BLaER1 treated with 17β-estradiol and CSF1 and Interleukin-3, amounts not matched to agents 10 nM and 100 nM (cell line): ENCODE data around the gene HRH2.
"Not testable (repeated sequence)": the region's sequence is repeated elsewhere in the genome, so short reads cannot be mapped to it uniquely, and the experiment has no call there.

ENCODE experiments used
- H3K27ac ChIP-seq, 11 experiments: shearing (Covaris generic); formaldehyde crosslinking; 2 replicates each; pipeline ENCODE4 v1.8.1; 2022
- H3K27me3 ChIP-seq, 11 experiments: shearing (Covaris generic); formaldehyde crosslinking; 2 replicates each; pipeline ENCODE4 v1.8.1; 2022
- H3K36me3 ChIP-seq, 11 experiments: shearing (Covaris generic); formaldehyde crosslinking; 2 replicates each; pipeline ENCODE4 v1.8.1; 2022
- H3K4me1 ChIP-seq, 10 experiments: shearing (Covaris generic); formaldehyde crosslinking; 2 replicates each; pipeline ENCODE4 v1.8.1; 2022
- H3K4me2 ChIP-seq, 11 experiments: shearing (Covaris generic); formaldehyde crosslinking; 2 replicates each; pipeline ENCODE4 v1.8.1; 2022
- H3K4me3 ChIP-seq, 10 experiments: shearing (Covaris generic); formaldehyde crosslinking; 2 replicates each; pipeline ENCODE4 v1.8.1; 2022
- H3K9ac ChIP-seq, 11 experiments: shearing (Covaris generic); formaldehyde crosslinking; 2 replicates each; pipeline ENCODE4 v1.8.1; 2022
- H3K9me3 ChIP-seq, 11 experiments: shearing (Covaris generic); formaldehyde crosslinking; replicated peaks in 1 of 11; 2 replicates each; pipeline ENCODE4 v1.8.1; 2022
- H4K20me1 ChIP-seq, 11 experiments: shearing (Covaris generic); formaldehyde crosslinking; 2 replicates each; pipeline ENCODE4 v1.8.1; 2022
- Cebpa-rat ChIP-seq, 11 experiments: shearing (Covaris generic); IDR thresholded peaks; 2 replicates each; pipeline ENCODE4 v1.8.1; 2022

HRH2 gene

GRCh38 chr5:175715627-175716522 lies 58.0 kb downstream of the HRH2 start:
- no peak overlapping the region for H3K4me2 ChIP-seq
- H3K27ac ChIP-seq = no peak overlapping the region
- TF ChIP-seq Cebpa-rat (IDR thresholded peaks at IDR 0.05) = no peak
- no peak overlapping the region for H3K4me3 ChIP-seq
- H3K27me3 ChIP-seq = no peaks in the 10 kb centered on the region; a peak in 1 of 22 replicates
- no peaks in the 10 kb centered on the region; a peak in 2 of 22 replicates for H4K20me1 ChIP-seq
- no peak overlapping the region for H3K9ac ChIP-seq
- peaks cover 21 to 45% (median 33%) of the 10 kb centered on the region in 11 experiments; a peak in 21 of 22 replicates for H3K9me3 ChIP-seq
- H3K4me1 ChIP-seq = peaks cover 3 to 17% (median 15%) of the 10 kb centered on the region in 10 experiments; a peak in 16 of 20 replicates
- H3K36me3 ChIP-seq = peaks cover 0 to 16% (median 0%) of the 10 kb centered on the region in 11 experiments; a peak in 4 of 22 replicates

DNA sequence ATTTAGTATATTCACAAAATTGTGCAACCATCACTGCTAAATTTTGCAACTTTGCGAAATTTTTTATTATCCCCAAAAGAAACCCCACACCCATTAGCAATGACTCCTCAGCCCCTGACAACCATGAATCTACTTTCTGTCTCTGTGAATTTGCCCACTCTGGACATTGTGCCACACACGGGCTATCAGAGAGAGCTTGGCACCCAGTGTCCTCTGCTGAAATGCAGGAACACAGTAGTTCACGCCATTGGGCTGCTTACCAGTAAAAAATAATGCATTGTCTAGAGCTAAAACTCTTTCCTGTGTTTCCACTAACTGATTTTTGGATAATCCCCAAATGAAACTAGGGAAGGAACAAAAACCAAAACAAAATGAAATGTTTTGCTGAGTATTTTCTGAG lies 60.0 kb downstream of the HRH2 start:
- H3K27ac ChIP-seq = no peak overlapping the region
- no peak overlapping the region for H3K9ac ChIP-seq
- H3K4me3 ChIP-seq = no peak overlapping the region
- H3K27me3 ChIP-seq = no peaks in the 10 kb centered on the region; a peak in 1 of 22 replicates
- H3K4me2 ChIP-seq = no peak overlapping the region
- H3K9me3 ChIP-seq = peaks cover 21 to 45% (median 33%) of the 10 kb centered on the region in 11 experiments; a peak in 21 of 22 replicates
- no peaks in the 10 kb centered on the region for H4K20me1 ChIP-seq
- no peak for TF ChIP-seq Cebpa-rat (IDR thresholded peaks at IDR 0.05)
- H3K4me1 ChIP-seq = peaks cover 0 to 7% (median under 1%) of the 10 kb centered on the region in 10 experiments; a peak in 12 of 20 replicates
- peaks cover 0 to 12% (median 0%) of the 10 kb centered on the region in 11 experiments; a peak in 4 of 22 replicates for H3K36me3 ChIP-seq

DNA sequence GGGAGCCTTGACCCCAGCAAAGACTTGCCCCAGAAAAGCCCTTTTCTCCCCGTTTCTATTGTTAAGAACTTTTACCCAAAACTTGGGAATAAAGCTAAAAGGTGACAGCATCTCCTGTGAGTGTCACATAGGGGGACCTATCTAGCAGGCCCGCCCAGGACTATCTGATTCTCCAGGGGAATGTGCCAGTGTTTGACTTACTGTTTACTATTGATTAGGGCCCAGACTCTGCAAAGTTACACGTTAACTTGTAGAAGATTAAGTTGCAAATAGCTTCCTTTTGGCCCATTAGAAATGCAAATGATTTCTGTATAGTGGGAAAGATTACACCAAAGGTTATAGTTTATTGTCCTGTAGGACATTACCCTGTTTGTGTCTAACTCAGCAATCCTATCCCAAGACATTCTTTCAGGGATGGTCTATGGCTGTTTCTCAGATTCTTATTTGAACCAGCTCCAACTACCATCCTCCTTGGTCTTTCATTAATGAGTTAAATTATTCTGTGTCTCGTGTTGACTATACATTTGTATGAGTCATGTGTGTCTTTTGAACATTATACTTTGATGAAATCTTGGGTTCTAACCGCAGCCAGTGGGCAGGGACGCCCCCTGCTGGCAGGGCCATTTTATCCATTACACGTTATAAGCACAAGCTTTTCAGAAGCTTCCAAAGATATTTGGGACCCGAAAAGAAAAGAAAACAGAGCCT lies 60.7 kb downstream of the HRH2 start:
- Histone ChIP-seq H3K4me2 (no peak overlapping the region), H4K20me1 (no peaks in the 10 kb centered on the region), H3K36me3 (peaks cover 0 to 10% (median 0%) of the 10 kb centered on the region in 11 experiments; a peak in 4 of 22 replicates), H3K9me3 (peaks cover 21 to 40% (median 31%) of the 10 kb centered on the region in 11 experiments; a peak in 21 of 22 replicates), H3K27me3 (no peaks in the 10 kb centered on the region; a peak in 1 of 22 replicates), H3K27ac (no peak overlapping the region), H3K9ac (no peak overlapping the region), H3K4me1 (0 out of 20 replicates have a peak, but pooled peaks cover 0 to under 1% (median 0%) of the 10 kb centered on the region in 10 experiments), H3K4me3 (no peak overlapping the region)
- no peak for TF ChIP-seq Cebpa-rat (IDR thresholded peaks at IDR 0.05)

GRCh38 chr5:175719109-175719432 lies 61.2 kb downstream of the HRH2 start:
- not testable (repeated sequence) for H3K4me1 ChIP-seq, H3K27ac ChIP-seq, H4K20me1 ChIP-seq, H3K4me2 ChIP-seq, H3K9ac ChIP-seq, H3K36me3 ChIP-seq, H3K4me3 ChIP-seq, H3K27me3 ChIP-seq
- H3K9me3 ChIP-seq = peaks cover 15 to 35% (median 26%) of the 10 kb centered on the region in 11 experiments; a peak in 21 of 22 replicates

DNA sequence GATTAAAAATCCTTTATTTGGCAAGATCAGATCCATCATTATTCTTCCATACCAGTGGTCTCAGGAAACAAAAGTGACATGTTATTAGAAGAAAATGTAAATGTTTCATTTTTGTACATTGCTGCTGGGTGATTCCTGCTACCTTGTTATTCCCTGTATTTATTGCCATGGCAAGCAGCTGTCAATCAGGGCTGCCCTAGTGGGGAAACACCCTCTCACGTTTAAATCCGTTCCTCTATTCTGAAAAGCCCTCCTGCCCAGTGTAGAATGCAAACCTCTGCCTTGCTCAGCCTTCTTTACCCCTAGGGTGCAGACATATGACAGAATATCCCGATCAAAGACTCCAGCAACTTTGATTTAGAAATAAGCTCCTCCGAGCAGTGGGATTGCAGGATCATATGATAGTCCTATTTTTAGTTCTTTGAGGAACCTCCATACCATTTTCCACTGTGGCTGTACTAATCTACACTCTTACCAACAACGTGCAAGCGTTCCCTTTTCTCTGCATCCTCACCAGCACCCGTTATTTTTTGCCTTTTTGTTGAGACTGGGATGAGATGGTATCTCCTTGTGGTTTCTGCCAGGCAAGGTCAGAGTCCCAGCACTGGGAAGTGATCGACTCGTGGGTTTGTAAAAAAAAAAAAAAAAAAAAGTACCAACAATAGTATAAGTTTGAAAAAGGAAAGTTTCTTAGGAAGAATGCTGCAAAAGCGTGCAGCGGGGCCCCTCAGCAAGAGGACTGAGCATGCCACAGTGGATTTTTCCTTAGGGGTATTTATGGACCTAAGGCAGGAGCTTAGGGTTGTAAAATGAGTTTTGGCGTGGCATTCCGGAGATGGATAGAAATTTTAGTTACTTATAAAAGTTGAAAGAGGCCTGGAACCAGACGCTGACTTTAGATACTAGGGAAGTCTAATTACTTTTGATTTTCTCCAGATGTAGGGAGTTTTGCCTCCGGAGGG lies 66.7 kb downstream of the HRH2 start:
- H3K9ac ChIP-seq = no peak overlapping the region
- H3K9me3 ChIP-seq = no peaks in the 10 kb centered on the region
- H3K4me1 ChIP-seq = peaks cover 0 to 12% (median 0%) of the 10 kb centered on the region in 10 experiments; a peak in 4 of 20 replicates
- TF ChIP-seq Cebpa-rat (IDR thresholded peaks at IDR 0.05) = no peak
- H3K27ac ChIP-seq = no peak overlapping the region
- H3K36me3 ChIP-seq = no peaks in the 10 kb centered on the region
- peak overlapping the region in 2 of 11 experiments; percentile 44 to 74; a peak in 4 of 22 replicates for H3K4me2 ChIP-seq
- no peaks in the 10 kb centered on the region for H4K20me1 ChIP-seq
- H3K27me3 ChIP-seq = no peaks in the 10 kb centered on the region
- H3K4me3 ChIP-seq = no peak overlapping the region

DNA sequence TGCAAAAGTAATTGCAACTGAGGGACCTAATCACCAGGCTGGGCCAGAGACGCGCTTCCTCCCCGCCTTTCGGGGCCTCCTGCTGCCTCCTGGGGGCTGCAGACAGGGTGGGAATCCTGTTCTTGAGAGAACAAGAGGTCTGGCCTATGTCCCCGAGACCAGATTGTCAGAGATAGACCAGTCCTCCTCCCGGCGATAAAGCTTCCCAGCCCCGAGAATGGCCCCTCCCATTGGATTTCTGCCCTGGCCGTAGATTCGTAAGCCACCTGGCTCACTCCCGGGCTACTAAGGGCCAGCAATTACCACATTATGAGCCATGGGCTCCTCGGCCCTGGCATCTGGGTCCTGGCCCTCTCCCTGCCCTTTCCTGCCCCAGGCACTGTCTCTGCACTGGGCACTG lies 70.4 kb downstream of the HRH2 start:
- H3K4me2 ChIP-seq = no peak overlapping the region
- no peak overlapping the region for H3K4me3 ChIP-seq
- no peak overlapping the region for H3K9ac ChIP-seq
- peaks cover 0 to 7% (median 0%) of the 10 kb centered on the region in 11 experiments; a peak in 2 of 22 replicates for H4K20me1 ChIP-seq
- no peaks in the 10 kb centered on the region for H3K36me3 ChIP-seq
- TF ChIP-seq Cebpa-rat (IDR thresholded peaks at IDR 0.05) = no peak
- H3K4me1 ChIP-seq = peaks cover 0 to 12% (median 0%) of the 10 kb centered on the region in 10 experiments; a peak in 4 of 20 replicates
- peaks cover 0 to 3% (median 0%) of the 10 kb centered on the region in 11 experiments; a peak in 5 of 22 replicates for H3K9me3 ChIP-seq
- H3K27ac ChIP-seq = no peak overlapping the region
- no peaks in the 10 kb centered on the region for H3K27me3 ChIP-seq

- H3K4me2 ChIP-seq = peak overlapping the region in 2 of 11 experiments; percentile 27 to 54; a peak in 2 of 22 replicates
- no peak overlapping the region for H3K27ac ChIP-seq
- peaks cover 0 to 7% (median 0%) of the 10 kb centered on the region in 11 experiments; a peak in 2 of 22 replicates for H4K20me1 ChIP-seq
- no peaks in the 10 kb centered on the region for H3K36me3 ChIP-seq
- no peak overlapping the region for H3K4me3 ChIP-seq
- peaks cover 0 to 12% (median 0%) of the 10 kb centered on the region in 10 experiments; a peak in 4 of 20 replicates for H3K4me1 ChIP-seq
- H3K27me3 ChIP-seq = peaks cover 0 to 7% (median 0%) of the 10 kb centered on the region in 11 experiments; a peak in 2 of 22 replicates
- TF ChIP-seq Cebpa-rat (IDR thresholded peaks at IDR 0.05) = no peak
- H3K9me3 ChIP-seq = peaks cover 0 to 7% (median 0%) of the 10 kb centered on the region in 11 experiments; a peak in 5 of 22 replicates
- H3K9ac ChIP-seq = no peak overlapping the region
Observed at GRCh38 chr5:175728885-175729828, 71.3 kb downstream of the HRH2 start.
